Omental fat pad (tissue), 4 donors: ENCODE measurements around the gene PDGFD. TPM values are rescaled to one million over a fixed set of nuclear protein-coding genes. Genes with fewer than 3 reads are reported as not detected.

Experiments used
- ATAC-seq: fragments of 150-250 bp; one replicate; pipeline ENCODE4 v1.9.1; 2016; ENCODE audit warnings: mild to moderate bottlenecking, moderate library complexity; ENCODE audit not compliant: low FRiP score
- DNase-seq: peaks from one replicate; pipeline ENCODE4 v3.0.0-alpha.2; 2019; ENCODE audit warnings: low spot score
- total RNA-seq, 4 donors: library from RNA; depleted of rRNA; stranded (reverse); fragments of >200 nt; gene quantifications; one replicate each; pipeline ENCODE4 v1.1.0, GENCODE V29; 2016
- TF ChIP-seq, protein P1 (sequence below), 3 donors: fragments of 450-650 bp; IDR thresholded peaks; one replicate each; pipeline ENCODE4 v1.5.1; 2016 to 2017; ENCODE audit warnings: antibody characterized with exemption in 3 of 3, mild to moderate bottlenecking in 3 of 3, moderate library complexity in 2 of 3

The PDGFD gene
- total RNA-seq, 4 donors from 2014 or later, result 11.3 to 63.1 (median 38.9) TPM

DNA sequence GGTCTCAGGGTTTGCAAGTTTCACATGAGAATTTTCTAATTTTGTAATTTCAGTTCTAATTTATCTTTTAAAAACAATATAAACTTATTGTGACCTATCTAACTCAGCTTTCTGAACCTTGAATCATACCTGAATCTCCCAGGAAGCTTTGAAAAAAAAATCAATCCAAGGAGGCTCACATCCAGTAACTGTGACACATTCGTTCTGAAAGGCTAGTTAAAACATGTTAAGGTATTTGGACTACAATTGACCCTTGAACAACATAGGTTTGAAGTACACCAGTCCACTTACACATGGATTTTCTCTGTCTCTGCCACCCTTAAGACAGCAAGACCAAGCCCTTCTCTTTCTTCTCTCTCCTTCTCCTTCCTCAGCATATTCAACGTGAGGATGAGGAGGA, 87.5 kb downstream of the PDGFD start:
- ATAC-seq (no peak), DNase-seq (no peak)
- TF ChIP-seq, protein P1, sequence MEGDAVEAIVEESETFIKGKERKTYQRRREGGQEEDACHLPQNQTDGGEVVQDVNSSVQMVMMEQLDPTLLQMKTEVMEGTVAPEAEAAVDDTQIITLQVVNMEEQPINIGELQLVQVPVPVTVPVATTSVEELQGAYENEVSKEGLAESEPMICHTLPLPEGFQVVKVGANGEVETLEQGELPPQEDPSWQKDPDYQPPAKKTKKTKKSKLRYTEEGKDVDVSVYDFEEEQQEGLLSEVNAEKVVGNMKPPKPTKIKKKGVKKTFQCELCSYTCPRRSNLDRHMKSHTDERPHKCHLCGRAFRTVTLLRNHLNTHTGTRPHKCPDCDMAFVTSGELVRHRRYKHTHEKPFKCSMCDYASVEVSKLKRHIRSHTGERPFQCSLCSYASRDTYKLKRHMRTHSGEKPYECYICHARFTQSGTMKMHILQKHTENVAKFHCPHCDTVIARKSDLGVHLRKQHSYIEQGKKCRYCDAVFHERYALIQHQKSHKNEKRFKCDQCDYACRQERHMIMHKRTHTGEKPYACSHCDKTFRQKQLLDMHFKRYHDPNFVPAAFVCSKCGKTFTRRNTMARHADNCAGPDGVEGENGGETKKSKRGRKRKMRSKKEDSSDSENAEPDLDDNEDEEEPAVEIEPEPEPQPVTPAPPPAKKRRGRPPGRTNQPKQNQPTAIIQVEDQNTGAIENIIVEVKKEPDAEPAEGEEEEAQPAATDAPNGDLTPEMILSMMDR (IDR thresholded peaks at IDR 0.05), result no peak

DNA sequence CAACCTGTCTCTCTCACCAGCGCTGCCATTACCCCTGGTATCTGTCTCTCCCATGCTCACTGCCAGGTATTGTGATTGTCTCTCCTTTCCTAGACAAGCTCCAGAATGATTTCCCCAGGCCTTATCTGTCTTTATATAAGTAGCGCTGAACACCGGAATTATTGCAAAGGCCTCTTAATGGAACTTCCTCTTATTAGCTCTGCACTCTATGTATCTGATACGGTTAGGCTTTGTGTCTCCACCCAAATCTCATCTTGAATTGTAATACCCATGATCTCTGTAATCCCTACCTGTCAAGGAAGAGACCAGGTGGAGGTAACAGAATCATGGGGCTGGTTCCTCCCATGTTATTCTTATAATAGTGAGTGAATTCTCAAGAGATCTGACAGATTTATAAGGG, 88.2 kb downstream of the PDGFD start:
- DNase-seq (no peak), ATAC-seq (no peak)
- TF ChIP-seq, protein P1 (IDR thresholded peaks at IDR 0.05), result no peak

DNA sequence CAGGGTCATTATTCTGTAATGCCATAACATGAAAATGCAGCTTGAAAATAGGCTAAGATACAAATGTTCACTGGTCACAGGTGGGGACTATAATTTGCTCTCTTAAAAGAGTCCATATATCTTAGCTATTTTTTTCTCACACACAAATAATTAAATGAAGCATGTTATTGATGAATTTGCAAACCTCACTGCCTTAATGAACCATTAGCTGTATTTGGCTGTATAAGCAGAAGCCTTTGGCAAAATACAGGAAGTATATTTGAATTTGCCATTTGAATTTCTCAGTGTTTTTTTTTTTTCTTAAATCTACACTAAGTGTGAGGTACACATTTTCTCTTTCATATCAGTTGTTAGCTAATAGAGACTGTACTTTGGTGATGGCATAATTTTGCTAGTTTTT, 88.9 kb downstream of the PDGFD start:
- no peak for DNase-seq
- no peak for ATAC-seq
- TF ChIP-seq, protein P1 (IDR thresholded peaks at IDR 0.05), result no peak

DNA sequence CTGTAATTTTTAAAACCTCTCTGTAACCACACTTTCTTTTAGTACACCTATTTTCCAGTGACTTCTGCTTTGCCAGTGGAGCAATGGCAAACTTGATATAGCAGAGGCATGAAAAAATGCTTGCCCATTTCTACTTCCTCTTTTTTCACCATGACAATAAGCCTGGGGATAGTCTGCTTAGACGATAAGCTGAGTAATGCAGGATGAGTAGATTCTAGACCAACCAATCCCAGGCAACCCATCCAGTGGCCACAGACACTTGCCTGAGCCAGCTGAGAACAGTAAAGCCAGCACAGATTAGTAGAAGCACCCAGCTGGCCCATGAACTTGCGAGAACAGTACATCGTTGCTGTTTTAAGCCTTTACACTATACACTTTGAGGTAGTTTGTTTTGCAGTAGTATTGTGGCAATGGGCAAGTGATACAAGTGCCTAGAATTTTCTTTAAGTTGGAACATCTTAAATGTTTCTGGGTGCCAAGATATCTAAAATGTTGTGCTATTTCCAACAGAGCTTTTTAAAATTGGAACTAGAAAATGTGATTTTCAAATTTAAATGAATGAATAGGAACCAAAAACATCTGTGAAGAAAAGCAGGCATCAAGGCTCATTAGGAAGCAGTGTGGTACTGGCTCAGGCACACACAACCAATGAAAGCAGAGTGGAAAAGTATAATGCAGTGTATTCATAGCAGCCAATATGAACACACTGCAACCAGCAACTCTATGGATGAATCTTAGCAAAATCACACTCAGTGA, 89.8 kb downstream of the PDGFD start:
- TF ChIP-seq, protein P1 (IDR thresholded peaks at IDR 0.05), result no peak
- no peak for ATAC-seq
- DNase-seq, result no peak

DNA sequence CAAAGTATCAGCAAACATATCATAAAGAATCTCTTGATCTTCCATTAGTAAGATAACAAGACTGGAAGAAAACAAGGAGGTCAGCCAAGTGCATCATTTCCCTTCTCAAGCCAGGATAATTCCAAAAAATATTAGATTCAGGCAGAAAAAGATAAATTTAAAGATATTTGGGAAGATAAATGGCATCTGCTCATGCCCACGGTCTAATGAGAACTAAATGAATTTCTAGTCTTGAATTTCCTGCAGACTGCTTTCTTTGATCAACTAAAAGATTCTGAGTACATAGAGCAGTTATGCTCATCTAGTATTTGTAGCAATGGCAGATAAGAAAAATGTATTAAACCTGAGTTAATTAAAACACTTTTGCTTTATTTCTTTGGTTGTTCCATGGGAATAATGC, 96.4 kb downstream of the PDGFD start:
- TF ChIP-seq, protein P1 (IDR thresholded peaks at IDR 0.05), result no peak
- ATAC-seq, result no peak

DNA sequence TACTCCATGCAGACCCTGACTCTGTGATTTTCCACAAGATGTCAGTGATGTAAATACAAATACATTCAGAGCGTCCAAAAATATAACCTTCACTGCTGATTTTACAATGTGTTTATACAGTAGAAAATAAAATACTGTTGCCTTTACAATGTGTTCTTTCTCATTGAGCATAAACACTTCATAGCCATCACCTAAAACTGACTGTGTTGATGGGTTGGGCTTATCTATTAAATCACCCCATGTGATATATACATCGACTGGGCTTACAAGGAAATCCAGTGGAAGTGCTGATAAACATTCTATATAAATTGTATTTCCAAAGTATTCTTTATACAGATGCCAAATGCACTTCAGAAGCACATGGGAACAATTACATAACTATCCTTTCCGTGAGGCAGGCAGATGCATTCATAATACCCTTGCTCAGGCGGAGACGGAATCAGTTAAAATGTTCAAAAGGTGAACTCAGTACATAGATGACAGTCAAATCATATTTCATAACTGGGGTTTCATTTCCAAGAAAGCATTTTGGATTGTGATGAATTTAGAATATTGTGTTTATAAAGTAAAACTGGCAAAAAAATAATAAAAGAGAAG, 99.8 kb downstream of the PDGFD start:
- no peak for ATAC-seq
- no peak for DNase-seq
- TF ChIP-seq, protein P1 (IDR thresholded peaks at IDR 0.05), result no peak

More for the DNA sequence above, 96.4 kb downstream of the PDGFD start:
- no peak for DNase-seq
